HG03354 (cell line): ENCODE data around the gene DNMT3A.

Experiments
- ATAC-seq: cut with Tn5 transposase; IDR thresholded peaks from one replicate; pipeline ENCODE4 v1.9.1; 2021; ENCODE audit warnings: mild to moderate bottlenecking; ENCODE audit not compliant: unreplicated experiment, poor library complexity, severe bottlenecking

DNMT3A gene

GRCh38 chr2:25270061-25270460 lies 71.7 kb downstream of the DNMT3A start:
- no peak for ATAC-seq

GRCh38 chr2:25269233-25269632 lies 72.5 kb downstream of the DNMT3A start:
- no peak for ATAC-seq

- ATAC-seq: no peak
These were observed 73.6 kb downstream of the DNMT3A start for GRCh38 chr2:25268139-25268538.

- no peak for ATAC-seq
These were observed 75.3 kb downstream of the DNMT3A start for GRCh38 chr2:25266399-25266798.

- no peak for ATAC-seq
These were observed 75.9 kb downstream of the DNMT3A start for GRCh38 chr2:25265802-25266201.

GRCh38 chr2:25265001-25265400 lies 76.7 kb downstream of the DNMT3A start:
- ATAC-seq: no peak

GRCh38 chr2:25262288-25262687 lies 79.4 kb downstream of the DNMT3A start:
- ATAC-seq: no peak

GRCh38 chr2:25259737-25260124 lies 82.0 kb downstream of the DNMT3A start:
- no peak for ATAC-seq

GRCh38 chr2:25258847-25259736 lies 82.6 kb downstream of the DNMT3A start:
- no peak for ATAC-seq

GRCh38 chr2:25257931-25258846 lies 83.5 kb downstream of the DNMT3A start:
- no peak for ATAC-seq

GRCh38 chr2:25257032-25257552 lies 84.6 kb downstream of the DNMT3A start:
- ATAC-seq: no peak

- ATAC-seq: no peak
These were observed 85.2 kb downstream of the DNMT3A start for GRCh38 chr2:25256488-25256875.

- ATAC-seq: no peak
These were observed 85.8 kb downstream of the DNMT3A start for GRCh38 chr2:25255745-25256487.

GRCh38 chr2:25254961-25255360 lies 86.8 kb downstream of the DNMT3A start:
- no peak for ATAC-seq

- ATAC-seq: no peak
These were observed 88.5 kb downstream of the DNMT3A start for GRCh38 chr2:25253153-25253626.

- ATAC-seq: peak; percentile 52
These were observed 89.2 kb downstream of the DNMT3A start for GRCh38 chr2:25252291-25253152.

- ATAC-seq: peak; percentile 44
These were observed 90.1 kb downstream of the DNMT3A start for GRCh38 chr2:25251422-25252273.

- ATAC-seq: peak; percentile 25
These were observed 90.7 kb downstream of the DNMT3A start for GRCh38 chr2:25251071-25251421.
